Neuronal stem cell (in vitro differentiated cells): ENCODE results near the gene ANKUB1.

ENCODE experiments used
- DNase-seq: peaks from one replicate; pipeline ENCODE4 v3.0.0-alpha.2; 2013; ENCODE audit warnings: low spot score
- H2AFZ ChIP-seq: one replicate; pipeline ENCODE4 v1.6.1; 2013; ENCODE audit warnings: mild to moderate bottlenecking, low read length, inconsistent platforms
- H2AK5ac ChIP-seq: 2 replicates; pipeline ENCODE4 v1.6.1; 2013; ENCODE audit warnings: low read depth, mild to moderate bottlenecking, inconsistent platforms, low read length, moderate library complexity, mixed read lengths
- H2BK120ac ChIP-seq: 2 replicates; pipeline ENCODE4 v1.6.1; 2013; ENCODE audit warnings: low read depth, mild to moderate bottlenecking, inconsistent platforms, low read length, moderate library complexity, mixed read lengths
- H2BK12ac ChIP-seq: one replicate; pipeline ENCODE4 v1.6.1; 2013; ENCODE audit warnings: low read length, inconsistent platforms
- H2BK15ac ChIP-seq: 2 replicates; pipeline ENCODE4 v1.6.1; 2013; ENCODE audit warnings: mild to moderate bottlenecking, low read length, inconsistent platforms, mixed read lengths
- H2BK5ac ChIP-seq: one replicate; pipeline ENCODE4 v1.6.1; 2013; ENCODE audit warnings: inconsistent platforms, mild to moderate bottlenecking, low read length, moderate library complexity
- H3K14ac ChIP-seq: one replicate; pipeline ENCODE4 v1.6.1; 2013; ENCODE audit warnings: low read length, inconsistent platforms
- H3K18ac ChIP-seq: 2 replicates; pipeline ENCODE4 v1.6.1; 2013; ENCODE audit warnings: low read length, inconsistent platforms
- H3K23ac ChIP-seq: 2 replicates; pipeline ENCODE4 v1.6.1; 2013; ENCODE audit warnings: low read depth, mild to moderate bottlenecking, mixed read lengths, low read length, inconsistent platforms; ENCODE audit not compliant: poor library complexity
- H3K27ac ChIP-seq: replicated peaks from 3 replicates; pipeline ENCODE4 v1.5.1; 2013; ENCODE audit warnings: low read length, inconsistent platforms
- H3K27me3 ChIP-seq, 3 experiments: 2 replicates each; pipeline ENCODE4 v1.6.1; 2013; ENCODE audit warnings: low read length in 3 of 3, mild to moderate bottlenecking in 2 of 3, inconsistent platforms in 1 of 3, low read depth in 1 of 3, mixed read lengths in 1 of 3, moderate library complexity in 1 of 3; ENCODE audit not compliant: control insufficient read depth in 3 of 3, insufficient read depth in 3 of 3
- H3K36me3 ChIP-seq, 2 donors: replicated peaks in 1 of 2; 2 replicates each; pipeline ENCODE4 v1.6.1; 2013; ENCODE audit warnings: low read length in 2 of 2; ENCODE audit not compliant: control insufficient read depth in 2 of 2, insufficient read depth in 2 of 2
- H3K4ac ChIP-seq: 2 replicates; pipeline ENCODE4 v1.6.1; 2013; ENCODE audit warnings: inconsistent platforms, mild to moderate bottlenecking, low read length, moderate library complexity
- H3K4me1 ChIP-seq, 2 donors: 1 replicate in 1 of 2; 2 replicates in 1 of 2; pipeline ENCODE4 v1.6.1; 2013; ENCODE audit warnings: low read length in 2 of 2, low read depth in 1 of 2; ENCODE audit not compliant: control insufficient read depth in 2 of 2, insufficient read depth in 1 of 2
- H3K4me2 ChIP-seq: one replicate; pipeline ENCODE4 v1.6.1; 2013; ENCODE audit warnings: mild to moderate bottlenecking, low read length, inconsistent platforms; ENCODE audit not compliant: insufficient read depth, poor library complexity, severe bottlenecking
- H3K4me3 ChIP-seq, 2 donors: 2 replicates each; pipeline ENCODE4 v1.5.1; 2013; ENCODE audit warnings: low read length in 2 of 2, mild to moderate bottlenecking in 2 of 2, inconsistent platforms in 1 of 2, moderate library complexity in 1 of 2
- H3K79me1 ChIP-seq: one replicate; pipeline ENCODE4 v1.6.1; 2013; ENCODE audit warnings: low read depth, mild to moderate bottlenecking, inconsistent platforms, low read length, moderate library complexity
- H3K9ac ChIP-seq: one replicate; pipeline ENCODE4 v1.6.1; 2013; ENCODE audit warnings: mild to moderate bottlenecking, low read depth, low read length, inconsistent platforms; ENCODE audit not compliant: poor library complexity
- H3K9me3 ChIP-seq, 2 donors: replicated peaks in 1 of 2; 2 replicates each; pipeline versions ENCODE3 to v1.6.1; 2013; ENCODE audit warnings: low read length in 2 of 2, mild to moderate bottlenecking in 2 of 2, inconsistent platforms in 1 of 2, low read depth in 1 of 2, mixed read lengths in 1 of 2, moderate library complexity in 1 of 2; ENCODE audit not compliant: control insufficient read depth in 2 of 2, insufficient read depth in 1 of 2
- H4K8ac ChIP-seq: one replicate; pipeline ENCODE4 v1.6.1; 2013; ENCODE audit warnings: low read depth, mild to moderate bottlenecking, inconsistent platforms, low read length, moderate library complexity
- H4K91ac ChIP-seq: one replicate; pipeline ENCODE4 v1.6.1; 2013; ENCODE audit warnings: low read length, low read depth, mild to moderate bottlenecking, inconsistent platforms; ENCODE audit not compliant: poor library complexity
- WGBS, 2 donors: extraction: QIAGEN DNeasy Blood & Tissue Kit; methylation state at CpG; one replicate each; pipeline ENCODE4 v1.1.7; 2013; ENCODE audit warnings: missing lambda C conversion rate in 2 of 2, mixed read lengths in 1 of 2; ENCODE audit not compliant: insufficient read length in 2 of 2, insufficient replicate concordance in 1 of 2; ENCODE audit errors: extremely low coverage in 2 of 2; 5-methylcytosine and 5-hydroxymethylcytosine counted together

ANKUB1 gene

GRCh38 chr3:149819432-149819831 lies 27.1 kb upstream of the ANKUB1 start:
- no peak overlapping the region for H3K18ac ChIP-seq
- H3K23ac ChIP-seq: no peak overlapping the region
- no peak overlapping the region for H3K9ac ChIP-seq
- no peaks in the 10 kb centered on the region for H3K27me3 ChIP-seq
- H3K14ac ChIP-seq: no peak overlapping the region
- no peak for DNase-seq
- no peak overlapping the region for H3K4me2 ChIP-seq
- no peak overlapping the region for H2AFZ ChIP-seq
- no peak overlapping the region for H2BK5ac ChIP-seq
- H3K36me3 ChIP-seq: no peaks in the 10 kb centered on the region
- WGBS, 2 donors: no CpG with 5 or more reads among the region's 1 CpG
- no peak overlapping the region for H2AK5ac ChIP-seq
- H2BK120ac ChIP-seq: no peak overlapping the region
- H3K27ac ChIP-seq: no peak overlapping the region
- H3K4me1 ChIP-seq: peaks cover 0 to 6% of the 10 kb centered on the region in 2 donors
- no peak overlapping the region for H2BK15ac ChIP-seq
- no peak overlapping the region for H3K4ac ChIP-seq
- no peak overlapping the region for H3K4me3 ChIP-seq
- H4K91ac ChIP-seq: no peak overlapping the region
- H2BK12ac ChIP-seq: no peak overlapping the region
- H3K9me3 ChIP-seq: peaks cover 0 to 14% of the 10 kb centered on the region in 2 donors
- no peak overlapping the region for H4K8ac ChIP-seq
- H3K79me1 ChIP-seq: peaks cover 2% of the 10 kb centered on the region

GRCh38 chr3:149816986-149817385 lies 24.6 kb upstream of the ANKUB1 start:
- no CpG with 5 or more reads among the region's 2 CpGs for WGBS, 2 donors
- Histone ChIP-seq H3K79me1 (no peaks in the 10 kb centered on the region), H3K4me1 (peaks cover 0 to 11% of the 10 kb centered on the region in 2 donors), H3K27me3 (no peaks in the 10 kb centered on the region), H2AK5ac (no peak overlapping the region), H4K91ac (no peak overlapping the region), H3K9ac (no peak overlapping the region), H3K9me3 (no peaks in the 10 kb centered on the region), H3K4me3 (no peak overlapping the region), H3K36me3 (no peaks in the 10 kb centered on the region), H2BK5ac (no peak overlapping the region), H3K27ac (no peak overlapping the region), H3K14ac (no peak overlapping the region), H3K23ac (no peak overlapping the region), H2BK120ac (no peak overlapping the region), H2BK15ac (no peak overlapping the region), H3K4ac (no peak overlapping the region), H3K18ac (no peak overlapping the region), H3K4me2 (no peak overlapping the region), H2AFZ (no peak overlapping the region), H2BK12ac (no peak overlapping the region), H4K8ac (no peak overlapping the region)
- no peak for DNase-seq

- H3K18ac ChIP-seq: no peak overlapping the region
- H2BK15ac ChIP-seq: no peak overlapping the region
- H2BK5ac ChIP-seq: no peak overlapping the region
- WGBS, 2 donors: no CpG with 5 or more reads among the region's 3 CpGs
- no peak overlapping the region for H4K8ac ChIP-seq
- no peaks in the 10 kb centered on the region for H3K36me3 ChIP-seq
- H3K23ac ChIP-seq: no peak overlapping the region
- no peak for DNase-seq
- no peaks in the 10 kb centered on the region for H3K27me3 ChIP-seq
- H3K4ac ChIP-seq: no peak overlapping the region
- H3K9ac ChIP-seq: no peak overlapping the region
- no peak overlapping the region for H2AFZ ChIP-seq
- peaks cover 0 to 12% of the 10 kb centered on the region in 2 donors for H3K4me1 ChIP-seq
- no peak overlapping the region for H2BK120ac ChIP-seq
- no peak overlapping the region for H3K4me2 ChIP-seq
- no peaks in the 10 kb centered on the region for H3K9me3 ChIP-seq
- no peak overlapping the region for H3K14ac ChIP-seq
- no peak overlapping the region for H3K27ac ChIP-seq
- no peak overlapping the region for H4K91ac ChIP-seq
- H2BK12ac ChIP-seq: no peak overlapping the region
- no peak overlapping the region for H2AK5ac ChIP-seq
- H3K4me3 ChIP-seq: no peak overlapping the region
- no peaks in the 10 kb centered on the region for H3K79me1 ChIP-seq
Observed at GRCh38 chr3:149816311-149816710, 24.0 kb upstream of the ANKUB1 start.

- H3K9me3 ChIP-seq: no peaks in the 10 kb centered on the region
- no peak overlapping the region for H4K8ac ChIP-seq
- no peak overlapping the region for H3K9ac ChIP-seq
- no CpG with 5 or more reads among the region's 3 CpGs for WGBS, 2 donors
- H3K36me3 ChIP-seq: no peaks in the 10 kb centered on the region
- H3K27ac ChIP-seq: no peak overlapping the region
- H2BK12ac ChIP-seq: no peak overlapping the region
- H2BK15ac ChIP-seq: no peak overlapping the region
- H3K14ac ChIP-seq: no peak overlapping the region
- H3K4me3 ChIP-seq: no peak overlapping the region
- H3K79me1 ChIP-seq: no peaks in the 10 kb centered on the region
- no peak overlapping the region for H4K91ac ChIP-seq
- H2AK5ac ChIP-seq: no peak overlapping the region
- peaks cover 0 to 12% of the 10 kb centered on the region in 2 donors for H3K4me1 ChIP-seq
- H3K23ac ChIP-seq: no peak overlapping the region
- no peak overlapping the region for H2BK5ac ChIP-seq
- H3K4ac ChIP-seq: no peak overlapping the region
- H3K27me3 ChIP-seq: no peaks in the 10 kb centered on the region
- H3K4me2 ChIP-seq: no peak overlapping the region
- no peak overlapping the region for H3K18ac ChIP-seq
- no peak overlapping the region for H2BK120ac ChIP-seq
- H2AFZ ChIP-seq: no peak overlapping the region
- DNase-seq: no peak
Observed at GRCh38 chr3:149815728-149816127, 23.4 kb upstream of the ANKUB1 start.
